Stimulated activated CD8-positive, alpha-beta memory T cell treated with anti-CD3 and anti-CD28 coated beads, Interleukin-15, amount 100 ng/mL, for 1 hour (primary cell): ENCODE results near the gene PXDC1.

Experiments
- DNase-seq: peaks from one replicate; pipeline ENCODE4 v3.0.0-alpha.2; 2020; ENCODE audit warnings: low read depth

The PXDC1 gene

GRCh38 chr6:3746696-3747095 lies 4.8 kb downstream of the PXDC1 start:
- DNase-seq, result no peak

DNA sequence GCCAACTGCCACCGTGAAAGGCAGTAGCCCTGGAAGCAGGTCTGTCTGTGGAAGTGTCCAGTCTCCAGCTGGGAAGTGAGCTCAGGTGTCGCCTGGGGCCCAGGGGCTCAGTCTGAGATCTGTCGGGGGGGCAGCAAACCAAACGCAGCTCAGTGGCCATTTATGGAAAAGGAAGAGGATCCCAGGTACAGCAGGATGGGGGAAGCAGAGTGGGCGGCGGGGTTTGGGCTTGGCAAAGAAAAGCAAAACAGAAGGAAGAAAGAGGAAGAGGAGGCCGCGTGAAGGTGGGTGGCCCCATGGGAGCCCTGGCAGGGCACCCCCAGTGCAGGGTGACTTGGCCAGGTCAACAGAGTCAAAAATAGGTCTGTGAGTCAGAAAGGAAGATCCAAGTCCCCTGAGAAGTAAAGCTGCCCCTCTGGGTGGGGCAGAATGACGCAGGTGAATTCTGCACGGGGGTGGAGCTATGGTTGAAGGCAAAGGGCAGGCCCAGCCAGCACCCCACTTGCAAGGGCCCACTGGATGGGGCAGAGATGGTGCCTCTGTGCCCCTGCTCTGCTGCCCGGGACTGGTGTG lies 5.3 kb downstream of the PXDC1 start:
- DNase-seq, result no peak

DNA sequence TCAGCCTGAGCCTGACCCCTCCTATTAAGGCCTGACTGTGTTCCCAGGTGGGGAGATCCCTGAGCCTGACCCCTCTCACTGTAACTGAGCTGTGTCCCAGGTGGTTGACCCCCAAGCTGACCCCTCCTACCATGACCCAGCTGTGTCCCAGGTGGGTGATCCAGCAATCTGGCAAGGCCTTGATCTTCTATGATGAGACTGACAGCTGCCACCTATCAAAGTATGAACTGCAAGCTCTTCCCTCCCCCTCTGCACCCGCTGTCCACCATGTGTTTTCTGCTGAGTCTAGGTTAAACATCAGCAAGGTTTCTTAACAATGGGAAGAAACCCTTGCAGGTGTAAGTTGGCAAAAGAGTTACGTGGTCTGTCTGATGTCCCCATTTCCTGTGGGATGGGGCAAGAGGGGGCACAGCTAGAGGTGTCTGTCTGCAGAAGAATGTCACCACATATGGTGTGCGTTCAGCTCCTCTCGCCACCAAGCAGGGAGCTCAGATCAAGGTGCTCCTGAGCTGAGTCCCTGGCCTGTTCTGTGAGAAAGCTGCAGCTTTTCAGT lies 5.9 kb downstream of the PXDC1 start:
- no peak for DNase-seq

DNA sequence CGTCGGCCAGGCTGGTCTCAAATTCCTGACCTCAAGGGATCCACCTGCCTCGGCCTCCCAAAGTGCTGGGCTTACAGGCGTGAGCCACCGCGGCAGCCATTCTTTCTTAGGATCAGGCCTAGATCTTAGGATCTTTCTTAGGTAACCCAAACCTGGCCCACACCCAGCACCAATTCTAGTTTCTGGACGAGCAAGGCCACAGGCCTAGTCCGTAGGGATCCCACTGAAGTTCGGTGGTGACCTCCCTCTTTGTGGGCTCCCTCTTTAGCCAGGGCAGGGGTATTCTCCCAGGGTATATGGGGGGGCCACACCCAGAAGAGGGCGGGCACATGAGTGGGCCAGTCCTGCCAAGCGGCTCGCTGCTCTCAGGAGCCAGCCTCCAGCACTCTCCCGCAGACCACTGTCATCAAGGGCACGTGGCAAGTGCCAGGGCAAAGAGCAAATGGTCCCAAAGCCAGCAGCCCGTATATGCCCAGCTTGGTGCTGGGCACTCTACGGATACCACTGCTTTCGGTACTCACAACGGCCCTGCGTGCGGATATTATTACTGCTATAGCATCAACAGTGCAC lies 6.5 kb downstream of the PXDC1 start:
- DNase-seq, result no peak

DNA sequence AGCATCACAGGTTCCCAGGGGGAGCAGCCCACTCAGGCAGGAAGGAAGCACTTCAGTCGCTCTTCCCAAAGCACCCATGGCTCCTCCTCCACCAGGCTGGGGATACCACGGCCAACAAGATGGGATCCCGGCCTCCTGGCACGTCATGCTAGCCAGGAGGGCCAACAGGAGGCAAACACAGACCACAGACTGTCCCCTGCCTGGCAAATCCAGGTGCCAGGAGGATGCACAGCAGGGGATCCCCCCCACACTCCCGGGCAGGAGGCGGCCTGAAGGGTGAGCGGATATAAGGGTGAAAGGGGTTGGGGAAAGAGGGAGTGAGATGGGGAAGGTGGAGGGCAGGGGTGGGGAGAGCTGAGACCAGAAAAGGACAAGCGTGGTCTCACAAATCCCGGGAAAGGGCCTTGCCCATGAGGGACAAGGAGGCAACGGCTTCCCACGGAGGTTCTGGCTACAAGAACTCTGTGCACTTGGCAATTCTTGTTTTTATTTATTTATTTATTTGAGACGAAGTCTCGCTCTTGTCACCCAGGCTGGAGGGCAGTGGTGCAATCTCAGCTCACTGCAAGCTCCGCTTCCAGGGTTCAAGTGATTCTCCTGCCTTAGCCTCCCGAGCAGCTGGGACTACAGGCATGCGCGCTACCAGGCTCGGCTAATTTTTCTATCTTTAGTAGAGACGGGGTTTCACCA lies 7.2 kb downstream of the PXDC1 start:
- DNase-seq, result no peak

- no peak for DNase-seq
Measured at GRCh38 chr6:3743541-3743940, 8.0 kb downstream of the PXDC1 start.

GRCh38 chr6:3742426-3743344 lies 8.8 kb downstream of the PXDC1 start:
- peak; percentile 89 for DNase-seq

- no peak for DNase-seq
Measured at GRCh38 chr6:3742076-3742425, 9.5 kb downstream of the PXDC1 start.

GRCh38 chr6:3741477-3741871 lies 10.0 kb downstream of the PXDC1 start:
- no peak for DNase-seq

DNA sequence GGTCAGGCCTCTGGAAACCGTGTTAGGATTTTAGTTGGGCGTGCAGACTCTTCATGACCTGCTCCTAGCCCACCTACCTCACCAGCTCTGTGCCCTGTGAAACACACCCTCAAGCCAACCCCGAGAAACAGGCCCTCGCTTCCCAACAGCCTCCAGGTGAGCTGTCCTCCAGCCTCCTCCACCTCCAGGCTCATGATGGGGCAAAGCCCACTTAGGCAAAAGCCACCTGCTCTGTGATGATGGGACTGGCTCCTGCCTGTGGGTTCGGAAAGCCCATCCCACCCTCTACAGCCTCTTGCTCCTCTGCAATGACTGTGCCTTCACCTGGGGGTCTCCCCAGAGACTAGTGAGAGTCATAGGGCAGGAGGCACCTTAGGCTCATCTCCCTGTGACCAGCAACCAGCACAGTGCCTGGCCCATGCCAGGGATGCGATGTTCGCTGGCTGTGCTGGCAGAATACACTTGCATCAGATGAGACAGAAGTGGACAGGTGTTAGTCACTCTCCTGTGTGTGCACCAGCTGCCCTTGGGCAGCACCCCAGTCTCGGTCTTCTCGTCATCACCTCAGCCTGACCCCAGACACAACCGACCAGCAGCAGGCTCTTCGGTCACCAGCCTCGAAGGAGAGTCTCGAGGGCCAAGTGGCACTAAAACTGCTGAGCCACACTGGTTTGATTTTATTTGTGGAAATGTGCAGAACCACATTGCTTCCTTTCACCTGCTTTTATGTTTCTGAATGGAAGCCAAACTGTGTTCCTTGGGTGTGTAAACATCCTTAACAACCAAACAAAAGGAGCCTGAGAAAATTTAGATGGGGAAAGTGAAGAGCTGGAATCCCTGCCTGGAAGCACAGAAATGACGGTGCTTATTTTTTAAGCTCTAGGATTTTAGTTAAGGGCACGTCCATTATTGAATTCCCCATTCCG lies 10.7 kb downstream of the PXDC1 start:
- no peak for DNase-seq

GRCh38 chr6:3739311-3739897 lies 12.1 kb downstream of the PXDC1 start:
- no peak for DNase-seq

DNA sequence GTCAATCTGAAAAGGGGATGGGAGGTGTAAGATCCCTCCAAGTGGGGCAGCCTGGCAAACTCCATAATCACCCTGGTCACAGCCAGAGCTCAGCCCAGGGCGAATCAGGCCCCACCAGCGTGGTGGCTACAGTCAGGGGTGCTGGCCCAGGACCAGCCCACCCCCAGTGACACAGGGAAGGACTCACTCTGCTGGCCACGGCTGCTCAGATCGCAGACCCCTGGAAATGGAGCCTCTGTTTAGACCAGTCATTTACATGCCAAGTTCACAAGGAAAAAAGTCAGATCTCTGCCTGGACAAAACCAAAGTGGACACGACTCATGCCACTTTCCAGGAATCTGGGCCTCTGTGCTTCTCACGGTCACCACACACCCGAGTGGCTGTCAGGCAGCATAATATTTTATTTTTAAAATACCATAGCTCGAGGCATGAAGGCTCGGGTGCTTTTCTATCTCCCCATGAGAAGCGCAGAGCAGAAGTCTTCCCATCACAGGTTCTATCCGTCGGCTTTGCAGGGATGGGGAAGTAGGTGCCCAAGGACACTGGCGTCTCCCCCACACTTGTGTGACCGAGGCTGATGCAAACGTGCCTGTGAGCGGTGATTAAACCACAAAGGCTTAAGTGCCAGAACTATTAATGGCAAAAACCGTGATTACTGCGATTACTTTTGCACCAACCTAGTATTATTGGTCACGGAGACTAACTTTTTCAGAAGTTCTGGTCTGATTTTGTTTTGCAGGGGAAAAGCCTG lies 13.0 kb downstream of the PXDC1 start:
- DNase-seq, result no peak

GRCh38 chr6:3737831-3738210 lies 13.7 kb downstream of the PXDC1 start:
- DNase-seq, result no peak

DNA sequence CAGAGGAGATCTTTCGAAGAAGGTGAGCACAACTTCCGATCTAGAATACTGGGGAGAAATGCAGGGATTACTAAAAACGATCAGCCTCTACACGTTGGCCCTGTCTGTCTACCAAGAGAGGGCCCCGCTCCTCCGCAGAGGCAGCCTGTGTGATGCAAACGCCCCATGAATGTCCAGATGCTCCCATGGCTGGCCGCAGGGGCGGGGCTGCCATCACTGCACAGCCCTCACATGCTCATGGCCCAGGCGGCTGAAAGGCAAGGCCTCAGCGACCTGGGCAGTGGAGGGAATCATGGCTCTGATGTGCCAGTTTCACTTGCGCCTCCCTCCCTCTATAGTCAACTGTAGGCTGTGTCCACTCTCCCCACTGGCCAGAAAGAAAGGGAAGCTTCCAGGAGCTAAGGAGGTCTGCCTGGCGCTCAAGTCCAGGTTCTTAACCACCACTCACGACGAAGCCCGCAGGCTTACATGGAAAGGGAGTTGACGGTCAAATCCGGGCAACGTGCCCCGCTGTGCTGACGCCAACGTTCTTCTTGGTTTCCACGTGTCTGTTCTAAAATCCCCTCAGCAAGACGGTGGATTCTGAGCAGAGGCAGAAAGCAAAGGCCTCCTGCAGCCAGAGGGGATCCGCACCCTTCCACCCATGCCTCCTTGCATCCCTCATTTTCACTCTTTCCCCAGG lies 14.2 kb downstream of the PXDC1 start:
- DNase-seq, result no peak

DNA sequence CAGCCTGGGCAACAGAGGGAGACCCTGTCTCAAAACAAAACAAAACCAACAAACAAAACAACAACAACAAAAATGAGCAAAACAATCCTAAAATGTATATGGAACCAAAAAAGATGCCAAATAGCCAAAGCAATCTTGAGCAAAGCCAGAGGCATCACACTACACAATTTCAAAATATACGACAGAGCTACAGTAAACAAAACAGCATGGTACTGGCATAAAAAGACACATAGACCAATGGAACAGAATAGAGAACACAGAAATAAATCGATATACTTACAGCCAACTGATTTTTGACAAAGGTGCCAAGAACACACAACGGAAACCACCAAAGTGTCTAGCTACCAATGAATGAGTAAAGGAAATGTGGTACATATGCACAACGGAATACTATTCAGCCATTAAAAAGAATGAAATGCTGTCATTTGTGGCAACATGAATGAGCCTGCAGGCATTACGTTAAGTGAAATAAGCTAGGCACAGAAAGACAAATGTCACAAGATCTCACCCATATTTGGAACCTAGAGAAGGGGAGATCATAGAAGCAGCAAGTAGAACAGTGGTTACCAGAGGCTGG lies 16.4 kb downstream of the PXDC1 start:
- DNase-seq, result no peak

GRCh38 chr6:3734023-3734422 lies 17.5 kb downstream of the PXDC1 start:
- DNase-seq, result no peak

- no peak for DNase-seq
Measured at GRCh38 chr6:3733321-3733925, 18.1 kb downstream of the PXDC1 start.

GRCh38 chr6:3732345-3733141 lies 19.0 kb downstream of the PXDC1 start:
- peak; percentile 42 for DNase-seq
